Activated T-cell treated with anti-CD3 and anti-CD28 coated beads, Interleukin-2, amount 50 U/mL, for 4 hours (primary cell): ENCODE results near the gene ST6GALNAC3. TPM values are rescaled to one million over a fixed set of nuclear protein-coding genes. Genes with fewer than 3 reads are reported as not detected.
"Not testable (repeated sequence)": the region's sequence is repeated elsewhere in the genome, so short reads cannot be mapped to it uniquely, and the experiment has no call there.

ENCODE experiments used
- ATAC-seq, 2 donors: fragments of 200-7000 bp; cut with Tn5 transposase; one replicate each; pipeline ENCODE4 v1.10.0; 2021
- DNase-seq: peaks from one replicate; pipeline ENCODE4 v3.0.0-alpha.2; 2020
- H3K27me3 Mint-ChIP-seq: one replicate; pipeline ENCODE4 v1.8.0; 2021; ENCODE audit warnings: low read depth, mixed read lengths
- H3K36me3 Mint-ChIP-seq: one replicate; pipeline ENCODE4 v1.8.0; 2022; ENCODE audit warnings: mixed read lengths; ENCODE audit not compliant: insufficient read depth
- H3K4me1 Mint-ChIP-seq: one replicate; pipeline ENCODE4 v1.8.0; 2021; ENCODE audit warnings: low read depth, mixed read lengths
- H3K4me3 Mint-ChIP-seq: one replicate; pipeline ENCODE4 v1.8.0; 2021; ENCODE audit warnings: mild to moderate bottlenecking, moderate library complexity, mixed read lengths
- H3K9me3 Mint-ChIP-seq: one replicate; pipeline ENCODE4 v1.8.0; 2021; ENCODE audit warnings: mixed read lengths
- total RNA-seq, 3 donors: library from RNA; stranded (reverse); gene quantifications; one replicate each; pipeline ENCODE4 v1.2.1, GENCODE V29; 2021

ST6GALNAC3 gene
- total RNA-seq, 3 donors from 2014 or later = 0.24 to 0.73 (median 0.53) TPM

DNA sequence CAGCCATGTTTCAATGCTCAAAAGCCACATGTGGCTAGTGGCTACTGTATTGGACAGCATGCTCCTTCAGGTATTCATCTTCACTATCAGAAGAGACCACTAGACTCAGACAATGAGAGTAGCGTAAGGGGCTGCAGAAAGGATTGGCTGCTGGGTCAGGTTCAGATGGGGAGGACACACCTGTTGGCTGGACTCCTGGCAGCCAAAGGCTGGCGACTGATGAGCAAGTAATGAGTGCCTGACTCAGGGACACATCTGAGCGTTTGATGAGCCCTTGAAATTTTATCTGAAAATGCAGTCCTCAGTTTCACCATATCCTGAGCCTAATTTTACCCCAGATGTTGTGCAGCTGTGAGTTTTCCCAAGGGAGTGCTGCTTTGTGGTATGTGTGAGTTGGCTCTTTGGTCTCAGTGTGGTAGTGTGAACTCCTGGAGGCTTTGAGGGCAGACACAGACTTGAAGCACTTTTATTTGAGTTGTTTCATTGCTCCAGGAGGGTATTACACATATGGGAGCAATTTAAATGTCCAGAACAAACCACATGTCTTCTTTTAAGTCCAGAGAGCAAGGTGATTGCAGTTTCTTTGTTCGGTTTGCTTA is 9.6 kb downstream of the ST6GALNAC3 start:
- no peaks in the 10 kb centered on the region for H3K9me3 Mint-ChIP-seq
- DNase-seq = no peak
- H3K36me3 Mint-ChIP-seq = no peaks in the 10 kb centered on the region
- no peak for ATAC-seq
- peaks cover 3% of the 10 kb centered on the region for H3K4me1 Mint-ChIP-seq
- no peak overlapping the region for H3K4me3 Mint-ChIP-seq
- H3K27me3 Mint-ChIP-seq = no peaks in the 10 kb centered on the region

DNA sequence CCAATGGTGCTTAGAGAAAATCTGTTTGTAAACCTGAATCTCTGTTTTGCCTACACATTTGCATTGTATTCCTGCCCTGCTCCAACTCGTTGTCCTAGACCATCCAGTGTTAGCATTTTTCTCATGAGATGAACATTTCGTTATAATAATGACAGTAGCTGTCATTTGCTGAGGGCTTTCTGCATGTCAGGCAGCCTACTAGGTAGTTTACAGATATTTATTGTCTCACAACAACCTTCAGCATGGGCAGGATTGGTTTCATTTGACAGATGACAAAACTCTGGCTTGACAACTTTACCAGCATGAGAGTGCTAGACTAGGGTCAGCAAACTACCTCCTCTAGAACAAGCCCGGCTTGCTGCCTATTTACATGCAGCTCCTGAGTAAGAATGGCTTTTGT is 10.1 kb downstream of the ST6GALNAC3 start:
- no peaks in the 10 kb centered on the region for H3K9me3 Mint-ChIP-seq
- H3K27me3 Mint-ChIP-seq = no peaks in the 10 kb centered on the region
- H3K36me3 Mint-ChIP-seq = no peaks in the 10 kb centered on the region
- DNase-seq = no peak
- H3K4me3 Mint-ChIP-seq = no peak overlapping the region
- no peak for ATAC-seq
- peaks cover 3% of the 10 kb centered on the region for H3K4me1 Mint-ChIP-seq

DNA sequence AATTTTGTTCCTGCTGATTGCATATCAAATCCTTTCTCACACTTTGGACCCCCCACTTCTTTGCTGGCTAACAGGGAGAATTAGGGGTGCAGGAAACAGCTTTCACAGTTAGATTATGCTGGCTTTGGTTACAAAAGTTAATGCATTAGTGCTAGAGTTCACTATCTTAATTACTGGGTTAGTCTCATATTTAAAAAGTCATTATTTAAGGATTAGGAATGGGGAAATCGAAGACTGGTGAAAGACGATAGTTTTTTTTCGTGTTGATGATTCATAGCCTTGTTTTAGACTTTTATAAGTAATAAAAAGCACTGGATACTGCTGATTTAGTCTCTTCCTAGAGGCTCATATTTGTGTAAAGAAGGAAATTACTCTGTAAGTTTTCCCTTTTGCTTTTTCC is 11.6 kb downstream of the ST6GALNAC3 start:
- Mint-ChIP-seq H3K36me3 (no peaks in the 10 kb centered on the region), H3K4me1 (no peaks in the 10 kb centered on the region), H3K27me3 (no peaks in the 10 kb centered on the region), H3K9me3 (no peaks in the 10 kb centered on the region), H3K4me3 (no peak overlapping the region)
- DNase-seq (no peak), ATAC-seq (no peak)

DNA sequence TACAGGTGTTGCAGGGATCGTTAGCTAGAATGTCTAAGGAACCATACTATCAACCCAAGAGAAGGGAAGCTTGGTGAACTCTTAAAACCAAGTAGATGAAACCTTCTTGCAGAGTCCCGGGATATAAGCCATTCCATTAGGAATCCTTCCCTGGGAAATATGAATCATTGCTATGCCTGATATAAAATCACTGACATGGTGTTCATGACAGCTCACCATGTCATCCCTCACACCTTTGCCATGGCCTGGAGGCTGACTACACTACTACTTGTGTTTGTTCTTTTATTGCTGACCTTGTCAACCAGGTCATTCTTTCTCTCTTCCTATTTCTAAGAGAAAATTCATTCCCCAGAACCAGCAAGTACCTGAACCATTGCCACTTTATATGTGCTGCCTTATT is 12.1 kb downstream of the ST6GALNAC3 start:
- ATAC-seq (no peak), DNase-seq (no peak)
- H3K27me3 Mint-ChIP-seq = no peaks in the 10 kb centered on the region
- no peaks in the 10 kb centered on the region for H3K9me3 Mint-ChIP-seq
- no peak overlapping the region for H3K4me3 Mint-ChIP-seq
- no peaks in the 10 kb centered on the region for H3K4me1 Mint-ChIP-seq
- no peaks in the 10 kb centered on the region for H3K36me3 Mint-ChIP-seq

DNA sequence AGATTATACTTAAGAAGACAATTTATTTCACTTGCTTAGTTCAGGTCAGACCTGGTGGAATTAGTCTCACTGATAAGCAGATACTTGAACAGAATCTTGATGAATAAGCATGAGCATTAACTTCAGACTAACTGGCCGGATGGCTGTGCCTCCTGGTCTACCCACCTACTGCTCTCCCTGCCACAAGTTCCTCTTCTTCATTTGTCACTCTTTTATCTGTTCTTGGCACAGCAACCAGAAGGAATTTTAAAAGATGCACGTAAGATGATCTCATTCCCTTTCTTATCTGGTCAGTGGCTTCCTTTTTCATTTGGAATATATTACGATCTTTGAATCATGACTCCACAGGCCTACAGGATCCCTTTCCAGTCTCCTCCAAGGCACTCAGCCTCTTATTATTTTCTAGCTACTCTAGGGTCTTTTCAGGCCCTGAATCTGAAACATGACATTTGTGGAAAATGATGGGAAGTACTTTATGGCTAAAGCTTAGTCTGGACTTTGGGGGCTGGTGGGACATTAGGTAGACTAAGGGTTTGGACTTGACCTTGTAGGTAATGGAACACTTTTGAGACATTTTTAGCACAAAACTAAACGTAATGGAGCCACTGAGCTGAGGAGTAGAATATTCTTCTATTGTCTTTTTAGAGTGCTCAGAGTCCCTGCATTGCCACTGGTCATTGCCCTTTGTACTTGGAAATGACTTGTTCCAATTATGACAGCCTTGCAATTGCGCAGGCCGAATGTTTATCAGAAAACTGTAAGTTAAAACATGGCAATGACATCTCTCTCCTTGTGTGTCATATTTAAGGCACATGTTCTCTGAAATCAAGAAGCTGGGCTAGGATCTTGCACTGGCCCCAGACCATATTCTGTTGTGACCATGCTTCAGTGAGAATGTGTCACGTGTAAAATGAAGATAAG is 16.0 kb downstream of the ST6GALNAC3 start:
- DNase-seq (no peak), ATAC-seq (no peak)
- H3K36me3 Mint-ChIP-seq = no peaks in the 10 kb centered on the region
- H3K9me3 Mint-ChIP-seq = no peaks in the 10 kb centered on the region
- no peaks in the 10 kb centered on the region for H3K4me1 Mint-ChIP-seq
- H3K27me3 Mint-ChIP-seq = no peaks in the 10 kb centered on the region
- H3K4me3 Mint-ChIP-seq = no peak overlapping the region

DNA sequence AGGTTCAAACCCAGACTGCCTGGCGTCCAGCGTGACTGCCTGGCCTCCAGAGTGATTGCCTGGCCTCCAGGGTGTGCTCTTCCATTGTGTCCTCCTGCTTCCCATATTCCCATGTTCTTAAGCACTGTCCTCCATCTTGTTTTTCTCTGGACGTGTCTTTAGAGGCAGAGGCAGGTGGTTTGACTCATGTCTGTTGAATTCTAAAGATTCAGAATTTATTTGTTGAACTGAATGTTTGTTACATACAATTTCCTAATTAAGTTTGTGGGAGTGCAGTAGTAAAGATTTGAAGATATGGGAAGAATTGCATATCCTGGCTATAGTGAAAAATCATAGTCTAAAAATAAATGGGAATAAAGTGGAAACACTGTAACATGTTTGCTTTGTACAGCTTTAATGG is 18.3 kb downstream of the ST6GALNAC3 start:
- DNase-seq = no peak
- no peak for ATAC-seq
- Mint-ChIP-seq H3K36me3 (no peaks in the 10 kb centered on the region), H3K4me1 (no peaks in the 10 kb centered on the region), H3K4me3 (no peak overlapping the region), H3K27me3 (peaks cover 2% of the 10 kb centered on the region), H3K9me3 (no peaks in the 10 kb centered on the region)

DNA sequence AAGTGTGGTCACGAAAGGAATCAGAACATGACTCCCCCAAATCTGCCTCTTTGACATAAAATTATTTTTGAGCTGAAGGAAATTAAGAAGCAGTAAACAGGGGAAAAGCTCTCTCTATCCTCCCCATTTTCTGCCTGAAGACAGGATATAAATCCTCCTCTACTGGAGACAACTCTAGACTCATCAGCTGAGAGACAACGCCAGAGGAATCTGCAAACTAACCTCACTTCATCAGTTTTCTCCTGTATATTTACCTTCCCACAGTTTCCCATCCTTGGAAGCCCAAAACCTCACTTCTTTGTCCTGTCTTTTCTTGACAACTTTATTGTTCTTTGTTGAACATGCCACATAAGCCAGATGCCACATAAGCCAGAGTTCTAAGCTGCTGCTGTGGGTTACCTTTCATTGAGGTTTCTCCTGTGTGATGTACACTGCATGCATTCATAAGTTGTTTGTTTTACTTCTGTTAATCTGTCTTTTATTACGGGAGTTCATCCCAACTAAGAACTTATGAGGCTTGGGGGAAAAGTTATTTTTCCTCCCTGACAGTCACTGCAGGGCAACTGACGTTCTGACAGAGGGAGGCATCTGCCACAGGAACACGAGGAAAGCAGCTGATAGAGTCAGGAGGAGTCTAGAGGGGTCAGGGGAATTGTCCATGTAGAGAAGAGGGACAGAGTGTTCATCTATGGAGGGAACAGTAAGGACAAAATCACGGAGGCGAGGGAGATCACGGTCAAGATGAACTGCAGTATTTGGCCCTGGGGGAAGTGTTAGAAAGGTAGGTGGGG is 19.2 kb downstream of the ST6GALNAC3 start:
- Mint-ChIP-seq H3K4me1 (no peaks in the 10 kb centered on the region), H3K27me3 (peaks cover 2% of the 10 kb centered on the region), H3K9me3 (no peaks in the 10 kb centered on the region), H3K36me3 (no peaks in the 10 kb centered on the region), H3K4me3 (no peak overlapping the region)
- ATAC-seq (no peak), DNase-seq (no peak)

DNA sequence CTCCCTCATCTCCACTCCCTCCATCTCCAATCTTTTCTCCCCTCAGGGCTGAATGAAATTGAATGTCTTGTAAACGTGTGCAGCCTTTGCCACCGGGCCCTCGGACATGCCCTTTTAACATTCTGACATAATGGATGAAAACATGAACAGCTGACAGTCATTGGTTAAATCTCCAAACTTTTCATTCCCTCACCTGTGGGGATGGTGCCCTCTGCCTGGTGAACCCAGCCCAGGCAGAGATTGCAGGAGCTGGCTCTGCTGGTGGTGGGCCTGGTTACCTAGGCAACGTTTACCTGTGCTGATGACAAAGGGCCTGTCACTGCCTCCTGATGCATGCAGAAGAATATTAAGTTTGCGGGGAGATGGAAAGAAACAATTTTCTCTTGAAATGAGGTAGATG is 21.3 kb downstream of the ST6GALNAC3 start:
- H3K9me3 Mint-ChIP-seq = peaks cover 3% of the 10 kb centered on the region
- no peak overlapping the region for H3K4me3 Mint-ChIP-seq
- no peaks in the 10 kb centered on the region for H3K4me1 Mint-ChIP-seq
- ATAC-seq (no peak), DNase-seq (no peak)
- no peaks in the 10 kb centered on the region for H3K36me3 Mint-ChIP-seq
- H3K27me3 Mint-ChIP-seq = peaks cover 2% of the 10 kb centered on the region

DNA sequence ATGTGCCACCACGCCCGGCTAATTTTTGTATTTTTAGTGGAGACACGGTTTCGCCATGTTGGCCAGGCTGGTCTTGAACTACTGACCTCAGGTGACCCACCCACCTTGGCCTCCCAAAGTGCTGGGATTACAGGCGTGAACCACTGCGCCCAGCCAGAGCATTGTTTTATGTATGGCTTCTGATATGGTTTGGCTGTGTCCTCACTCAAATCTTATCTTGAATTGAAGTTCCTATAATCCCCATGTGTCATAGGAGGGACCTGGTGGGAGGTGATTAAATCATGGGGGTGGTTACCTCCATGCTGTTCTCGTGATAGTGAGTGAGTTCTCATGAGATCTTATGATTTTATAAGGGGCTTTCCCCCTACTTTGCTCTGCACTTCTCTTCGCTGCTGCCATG is 22.5 kb downstream of the ST6GALNAC3 start:
- ATAC-seq, H3K9me3 Mint-ChIP-seq, H3K36me3 Mint-ChIP-seq, DNase-seq, H3K4me3 Mint-ChIP-seq, H3K4me1 Mint-ChIP-seq, H3K27me3 Mint-ChIP-seq: not testable (repeated sequence)

DNA sequence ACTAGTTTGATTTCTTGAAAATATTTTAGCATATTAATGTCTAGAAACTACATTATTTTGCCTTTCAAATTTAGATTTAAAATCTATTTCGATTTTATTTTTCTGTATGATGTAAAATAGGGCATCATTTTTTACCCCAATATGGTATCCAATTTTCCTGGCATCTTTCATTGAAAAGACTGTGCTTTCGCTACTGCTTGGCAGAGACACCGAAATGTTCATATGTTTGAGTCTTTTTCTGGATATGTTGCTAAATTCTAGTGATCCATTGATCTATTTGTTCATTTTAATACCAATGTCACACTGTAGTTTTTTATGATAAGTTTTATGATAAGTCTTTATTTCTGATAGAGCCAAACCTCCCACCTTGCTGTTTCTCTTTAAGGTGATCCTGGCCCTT is 24.3 kb downstream of the ST6GALNAC3 start:
- Mint-ChIP-seq H3K4me3 (no peak overlapping the region), H3K4me1 (no peaks in the 10 kb centered on the region)

DNA sequence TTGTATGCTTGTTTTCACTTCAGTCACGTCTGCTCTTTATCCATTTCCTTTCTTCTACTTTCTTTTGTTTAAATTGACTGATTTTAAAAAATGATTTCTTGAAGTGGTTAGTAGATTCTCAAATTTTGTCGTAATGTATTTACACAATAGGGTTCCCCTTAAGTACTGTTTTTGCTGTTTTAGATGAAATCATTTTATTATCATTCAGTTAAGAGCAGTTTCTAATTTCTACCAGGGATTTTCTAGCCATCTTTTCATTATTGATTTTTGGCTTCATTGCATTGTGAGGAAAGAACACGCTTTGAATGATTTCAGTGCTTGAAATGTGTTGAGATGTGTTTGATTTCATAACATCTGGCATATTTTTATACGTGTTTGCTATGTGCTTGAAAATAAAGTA is 27.0 kb downstream of the ST6GALNAC3 start:
- no peak for ATAC-seq
- no peak for DNase-seq
- H3K4me3 Mint-ChIP-seq = no peak overlapping the region
- H3K36me3 Mint-ChIP-seq = no peaks in the 10 kb centered on the region
- no peaks in the 10 kb centered on the region for H3K4me1 Mint-ChIP-seq
- H3K27me3 Mint-ChIP-seq = peaks cover 13% of the 10 kb centered on the region
- H3K9me3 Mint-ChIP-seq = peaks cover 3% of the 10 kb centered on the region

More for the DNA sequence above, 24.3 kb downstream of the ST6GALNAC3 start:
- H3K36me3 Mint-ChIP-seq = no peaks in the 10 kb centered on the region
- peaks cover 3% of the 10 kb centered on the region for H3K9me3 Mint-ChIP-seq
- DNase-seq (no peak), ATAC-seq (no peak)
- peaks cover 6% of the 10 kb centered on the region for H3K27me3 Mint-ChIP-seq

DNA sequence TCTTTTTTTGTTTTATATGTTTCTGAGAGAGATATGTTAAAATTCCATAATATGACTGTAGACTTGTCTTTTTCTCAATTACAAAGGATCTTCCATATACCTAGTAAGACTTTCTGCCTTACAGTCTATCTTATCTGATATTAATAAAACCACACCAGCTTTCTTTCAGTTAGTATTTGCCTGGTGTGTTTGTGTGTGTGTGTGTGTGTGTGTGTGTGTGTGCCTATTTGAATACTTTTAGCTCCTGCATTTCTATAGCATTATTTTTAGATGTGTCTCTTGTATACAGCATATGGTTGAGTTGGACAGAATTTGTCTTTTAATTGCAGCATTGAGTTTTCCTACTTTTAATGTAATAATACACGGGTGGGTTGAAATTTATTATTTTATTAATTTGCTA is 27.5 kb downstream of the ST6GALNAC3 start:
- no peaks in the 10 kb centered on the region for H3K36me3 Mint-ChIP-seq
- no peaks in the 10 kb centered on the region for H3K4me1 Mint-ChIP-seq
- peaks cover 3% of the 10 kb centered on the region for H3K9me3 Mint-ChIP-seq
- DNase-seq (no peak), ATAC-seq (no peak)
- H3K27me3 Mint-ChIP-seq = peaks cover 13% of the 10 kb centered on the region
- no peak overlapping the region for H3K4me3 Mint-ChIP-seq

DNA sequence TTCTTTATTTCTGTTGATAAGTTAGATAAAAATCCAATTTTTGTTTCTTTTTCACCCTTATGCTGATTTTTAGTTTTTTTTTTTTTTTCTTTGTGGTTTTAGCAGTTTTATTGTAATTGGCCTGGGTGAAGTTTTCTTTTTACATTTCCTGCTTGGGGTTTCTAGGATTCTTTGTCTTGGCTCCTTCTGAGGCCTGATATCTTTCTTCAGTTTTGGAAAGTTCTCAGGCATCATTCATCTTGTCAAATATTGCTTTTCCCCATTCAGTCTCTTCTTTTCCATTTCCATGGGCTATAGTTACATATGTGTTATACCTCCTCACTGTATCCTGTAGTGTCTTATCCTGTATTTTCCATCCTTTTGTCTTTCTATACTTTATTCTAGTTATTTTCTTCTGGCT is 28.5 kb downstream of the ST6GALNAC3 start:
- Mint-ChIP-seq H3K27me3 (peaks cover 11% of the 10 kb centered on the region), H3K4me3 (no peak overlapping the region), H3K9me3 (peaks cover 3% of the 10 kb centered on the region), H3K36me3 (no peaks in the 10 kb centered on the region), H3K4me1 (no peaks in the 10 kb centered on the region)
- ATAC-seq (no peak), DNase-seq (no peak)

DNA sequence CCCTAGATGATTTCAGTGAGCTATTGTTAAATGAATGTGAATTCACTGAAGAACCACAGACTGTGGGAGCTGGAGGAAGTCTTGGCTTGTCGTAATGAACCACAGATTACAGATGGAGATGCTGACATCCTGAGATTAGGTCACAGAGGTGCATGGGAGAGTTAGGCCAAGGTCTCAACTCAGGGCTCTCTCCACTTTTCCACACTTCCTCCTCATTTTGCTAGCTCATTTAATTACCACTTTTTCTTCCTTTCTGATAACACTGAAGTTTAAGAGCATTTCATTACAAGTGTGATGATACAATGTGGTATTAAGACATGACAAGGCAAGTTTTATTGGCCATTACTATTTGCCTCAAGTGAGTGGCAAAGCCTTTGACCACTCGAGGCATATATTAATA is 30.8 kb downstream of the ST6GALNAC3 start:
- ATAC-seq = no peak
- H3K27me3 Mint-ChIP-seq = peaks cover 11% of the 10 kb centered on the region
- H3K4me3 Mint-ChIP-seq = no peak overlapping the region
- H3K4me1 Mint-ChIP-seq = no peaks in the 10 kb centered on the region
- H3K36me3 Mint-ChIP-seq = no peaks in the 10 kb centered on the region
- H3K9me3 Mint-ChIP-seq = no peaks in the 10 kb centered on the region
- DNase-seq = no peak
